ENCODE results near the gene HORMAD1. TPM values are rescaled to one million over a fixed set of nuclear protein-coding genes. Genes with fewer than 3 reads are reported as not detected.

The HORMAD1 gene
- total RNA-seq, 1 donor from 2014 or later: 1.8 TPM

DNA sequence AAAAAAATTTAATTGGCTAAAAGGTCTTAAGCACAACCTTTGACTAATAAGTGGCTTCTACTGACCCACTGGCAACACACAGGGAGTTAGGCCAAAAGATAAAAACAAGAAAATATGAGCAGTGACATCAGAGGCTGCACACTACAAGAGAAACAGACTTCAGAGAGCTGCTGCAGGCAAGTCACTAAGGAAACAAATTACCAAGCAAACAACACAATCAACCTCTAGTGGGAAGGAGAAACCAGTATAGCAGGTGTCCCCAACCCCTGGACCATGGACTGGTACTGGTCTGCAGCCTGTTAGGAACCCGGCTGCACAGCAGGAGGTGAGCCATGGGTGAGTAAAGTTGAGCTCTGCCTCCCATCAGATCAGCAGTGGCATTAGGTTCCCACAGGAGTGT lies 70.5 kb downstream of the HORMAD1 start:
- Histone ChIP-seq H3K4me3 (ENCODE audit: low read depth, low read length) (no peak overlapping the region), H3K36me3 (ENCODE audit: control insufficient read depth, insufficient read depth, low read length) (peaks cover 9% of the 10 kb centered on the region), H3K27me3 (ENCODE audit: control insufficient read depth, insufficient read depth, low read length) (no peaks in the 10 kb centered on the region)
- no peak for DNase-seq (ENCODE audit: low read depth)
- no peak for FAIRE-seq
- no peak for TF ChIP-seq CTCF (IDR thresholded peaks at IDR 0.05; ENCODE audit: insufficient read depth, low read length, severe bottlenecking)

DNA sequence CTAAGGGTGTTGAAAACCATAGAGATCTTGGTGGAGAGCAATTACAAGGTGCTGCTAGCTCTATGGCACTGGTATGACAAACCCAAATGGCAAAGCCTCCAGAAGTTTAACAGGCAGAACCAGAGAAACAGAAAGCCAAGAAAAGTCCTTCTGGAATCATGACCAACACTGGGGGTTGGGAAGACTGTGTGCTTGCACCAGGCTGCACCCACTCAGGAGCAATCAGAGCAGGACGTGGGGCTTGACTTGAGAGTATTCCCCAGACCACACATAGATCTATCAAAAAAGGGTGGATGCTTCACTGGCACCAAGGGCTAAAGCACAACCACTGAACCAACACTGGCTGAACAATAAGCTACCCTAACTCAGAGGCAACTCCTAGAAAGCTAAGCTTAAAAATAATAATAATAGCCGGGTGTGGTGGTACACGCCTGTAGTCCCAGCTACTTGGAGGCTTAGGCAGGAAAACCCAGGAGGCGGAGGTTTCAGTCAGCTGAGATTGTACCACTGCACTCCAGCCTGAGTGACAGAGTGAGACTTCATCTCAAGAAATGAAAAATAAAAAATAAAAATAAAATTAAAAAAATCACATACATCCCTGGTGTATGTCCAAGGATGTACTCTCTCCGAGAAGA lies 71.1 kb downstream of the HORMAD1 start:
- TF ChIP-seq CTCF (IDR thresholded peaks at IDR 0.05; ENCODE audit: insufficient read depth, low read length, severe bottlenecking): no peak
- Histone ChIP-seq H3K27me3 (ENCODE audit: control insufficient read depth, insufficient read depth, low read length) (no peaks in the 10 kb centered on the region), H3K36me3 (ENCODE audit: control insufficient read depth, insufficient read depth, low read length) (peaks cover 9% of the 10 kb centered on the region), H3K4me3 (ENCODE audit: low read depth, low read length) (no peak overlapping the region)
- DNase-seq (ENCODE audit: low read depth) (no peak), FAIRE-seq (no peak)

Other genes with a start within 250 kb of the HORMAD1 start
- gene TARS2, start 233.5 kb downstream of the HORMAD1 start, total RNA-seq: 14.5 and 18.1 TPM in 2 replicates
- 5.5 and 5.8 TPM in 2 replicates for gene ECM1, start 212.8 kb downstream of the HORMAD1 start, total RNA-seq
- not detected in 2 replicates for gene FALEC, start 205.1 kb downstream of the HORMAD1 start, total RNA-seq
- gene ADAMTSL4, start 171.5 kb downstream of the HORMAD1 start, total RNA-seq: 1.2 and 1.6 TPM in 2 replicates
- gene MCL1, start 141.3 kb downstream of the HORMAD1 start, total RNA-seq: 247 and 280 TPM in 2 replicates
- 123 and 124 TPM in 2 replicates for gene ENSA, start 91.3 kb downstream of the HORMAD1 start, total RNA-seq
- 10.8 and 13.1 TPM in 2 replicates for gene GOLPH3L, start 23.7 kb downstream of the HORMAD1 start, total RNA-seq
- gene CTSS, start 44.9 kb upstream of the HORMAD1 start, total RNA-seq: 0.53 and 5.4 TPM in 2 replicates
- 2.4 and 3.1 TPM in 2 replicates for gene CTSK, start 87.4 kb upstream of the HORMAD1 start, total RNA-seq
- 15.8 and 22.0 TPM in 2 replicates for gene ARNT, start 155.7 kb upstream of the HORMAD1 start, total RNA-seq
- not detected in 2 replicates for gene CTXND2, start 166.2 kb upstream of the HORMAD1 start, total RNA-seq
- gene SETDB1, start 205.5 kb upstream of the HORMAD1 start, total RNA-seq: 24.0 and 24.7 TPM in 2 replicates

Data from bronchial epithelial cell (primary cell).